OCI-LY7 (cell line): ENCODE results near the gene CD28. TPM values are rescaled to one million over a fixed set of nuclear protein-coding genes. Genes with fewer than 3 reads are reported as not detected.

Experiments used
- BruUV-seq: library from RNA; stranded (reverse); fragments of 400-500 nt; replicated peaks from 2 replicates; lab custom pipeline; 2021; lab: Mats Ljungman, UMichigan
- CTCF ChIA-PET: fragments of 300-600 bp; sonication (Branson Sonifier 250); formaldehyde crosslinking; loops from one replicate; lab custom pipeline; 2022; ENCODE audit warnings: antibody characterized with exemption; ENCODE audit not compliant: unreplicated experiment; lab: Charles Lee
- POLR2A ChIA-PET: fragments of 300-600 bp; sonication (Branson Sonifier 250); formaldehyde crosslinking; loops from one replicate; lab custom pipeline; 2022; ENCODE audit warnings: antibody characterized with exemption; lab: Charles Lee
- DNase-seq: peaks from one replicate; pipeline ENCODE4 v3.0.0-alpha.2; 2015; ENCODE audit warnings: low spot score
- H2AFZ ChIP-seq: fragments of 200-600 bp; sonication (generic), shearing (Covaris generic); 2 replicates; pipeline ENCODE4 v1.6.1; 2014; ENCODE audit warnings: mild to moderate bottlenecking, antibody characterized with exemption, low read length, moderate library complexity
- H3K27ac ChIP-seq: fragments of 200-600 bp; sonication (generic); 2 replicates; pipeline ENCODE4 v1.5.1; 2014; ENCODE audit warnings: mixed run types, low read depth, mild to moderate bottlenecking, moderate library complexity, low read length, inconsistent platforms; ENCODE audit not compliant: poor library complexity, severe bottlenecking
- H3K36me3 ChIP-seq: fragments of 200-600 bp; sonication (generic); 2 replicates; pipeline ENCODE4 v1.6.1; 2014; ENCODE audit warnings: mild to moderate bottlenecking, antibody characterized with exemption, low read length, moderate library complexity, mixed read lengths; ENCODE audit not compliant: insufficient read depth
- H3K4me1 ChIP-seq: fragments of 200-600 bp; sonication (generic); 2 replicates; pipeline ENCODE4 v1.5.1; 2014; ENCODE audit warnings: mild to moderate bottlenecking, low read length; ENCODE audit not compliant: insufficient read depth, poor library complexity, severe bottlenecking
- H3K4me2 ChIP-seq: fragments of 200-600 bp; sonication (generic); 2 replicates; pipeline ENCODE4 v1.6.1; 2014; ENCODE audit warnings: mild to moderate bottlenecking, low read length
- H3K4me3 ChIP-seq: fragments of 200-600 bp; sonication (generic); 2 replicates; pipeline ENCODE4 v1.5.1; 2014; ENCODE audit warnings: mild to moderate bottlenecking, low read depth, low read length; ENCODE audit not compliant: poor library complexity, severe bottlenecking
- H3K79me2 ChIP-seq: fragments of 200-600 bp; sonication (generic); 2 replicates; pipeline ENCODE4 v1.6.1; 2016; ENCODE audit warnings: low read depth, mild to moderate bottlenecking, low read length, moderate library complexity, mixed read lengths; ENCODE audit not compliant: insufficient read depth
- H3K9me2 ChIP-seq: fragments of 200-600 bp; sonication (generic); 2 replicates; pipeline ENCODE4 v1.6.1; 2016; ENCODE audit warnings: mild to moderate bottlenecking, low read length, mixed read lengths; ENCODE audit not compliant: insufficient read depth
- H3K9me3 ChIP-seq: fragments of 200-600 bp; sonication (generic); 2 replicates; pipeline ENCODE4 v1.6.1; 2014; ENCODE audit warnings: mild to moderate bottlenecking, mixed run types, low read length, mixed read lengths
- H4K20me1 ChIP-seq: fragments of 200-600 bp; sonication (generic); 2 replicates; pipeline ENCODE4 v1.6.1; 2014; ENCODE audit warnings: mild to moderate bottlenecking, antibody characterized with exemption, low read length, moderate library complexity, mixed read lengths; ENCODE audit not compliant: insufficient read depth
- CTCF ChIP-seq: fragments of 200-600 bp; sonication (generic); conservative IDR thresholded peaks from 2 replicates; pipeline ENCODE4 v1.5.1; 2014; ENCODE audit warnings: mild to moderate bottlenecking, antibody characterized with exemption, low read length, moderate library complexity, mixed read lengths
- EZH2phosphoT487 ChIP-seq: fragments of 200-600 bp; sonication (generic); IDR thresholded peaks from 2 replicates; pipeline ENCODE4 v1.6.1; 2018; ENCODE audit warnings: low read depth, borderline replicate concordance, mild to moderate bottlenecking, mixed run types, antibody characterized with exemption, low read length, moderate library complexity, mixed read lengths
- intact Hi-C: fragments of 100-400 bp; cut with micrococcal nuclease; formaldehyde crosslinking; loops from one replicate; pipeline ENCODE4 v1.10.0; 2022; ENCODE audit not compliant: unreplicated experiment
- total RNA-seq, 2 experiments: library from RNA; depleted of rRNA in 1 of 2; stranded (reverse); fragments of >200 nt in 1 of 2; shearing (Covaris generic) in 1 of 2; gene quantifications; 2 replicates each; pipeline ENCODE4 v1.2.3, GENCODE V29; 2014 to 2022

The CD28 gene
- total RNA-seq, 2 experiments from 2014 or later = 0.92 to 44.6 TPM

- Histone ChIP-seq H3K4me3 (no peak overlapping the region), H3K4me1 (peaks cover 83% of the 10 kb centered on the region), H3K9me2 (no peaks in the 10 kb centered on the region), H4K20me1 (no peaks in the 10 kb centered on the region), H3K4me2 (no peak overlapping the region), H3K36me3 (no peaks in the 10 kb centered on the region), H3K27ac (peak overlapping the region; percentile 56), H3K79me2 (no peaks in the 10 kb centered on the region), H3K9me3 (no peaks in the 10 kb centered on the region), H2AFZ (peak overlapping the region; percentile 57; the same call in 1 of the 2 replicates)
- no peak for TF ChIP-seq CTCF
- TF ChIP-seq EZH2phosphoT487 = no peak
- DNase-seq = no peak
- CTCF ChIA-PET = no interaction called here
- BruUV-seq = no TSS peak
- intact Hi-C loops = no loop called here
- POLR2A ChIA-PET = interaction anchor here (1.0 to 1.2 kb wide), 2 partner anchors 27 to 39 kb away, joined by 3 read pairs; no protein-coding TSS in a partner anchor
Observed at GRCh38 chr2:203662951-203663350, 43.5 kb upstream of the CD28 start.

GRCh38 chr2:203664029-203664755, 42.2 kb upstream of the CD28 start:
- H3K27ac ChIP-seq = peak overlapping the region; percentile 56
- intact Hi-C loops = no loop called here
- H3K9me3 ChIP-seq = no peaks in the 10 kb centered on the region
- peak overlapping the region; percentile 43 for H3K4me2 ChIP-seq
- TF ChIP-seq CTCF (no peak), EZH2phosphoT487 (no peak)
- H4K20me1 ChIP-seq = no peaks in the 10 kb centered on the region
- H3K36me3 ChIP-seq = no peaks in the 10 kb centered on the region
- DNase-seq = peak; percentile 35
- no peaks in the 10 kb centered on the region for H3K9me2 ChIP-seq
- H3K4me3 ChIP-seq = peak overlapping the region; percentile 10
- ChIA-PET CTCF (no interaction called here), POLR2A (interaction anchor here (0.6 to 1.6 kb wide), 12 partner anchors 9 to 1020 kb away, joined by 3 to 5 read pairs (median 4); partner anchors contain the start of gene CD28)
- no TSS peak for BruUV-seq
- peak overlapping the region; percentile 93 for H2AFZ ChIP-seq
- no peaks in the 10 kb centered on the region for H3K79me2 ChIP-seq
- H3K4me1 ChIP-seq = peaks cover 76% of the 10 kb centered on the region

GRCh38 chr2:203667838-203668237, 38.6 kb upstream of the CD28 start:
- peak overlapping the region; percentile 38; the same call in 1 of the 2 replicates for H2AFZ ChIP-seq
- H3K4me2 ChIP-seq = no peak overlapping the region
- DNase-seq = no peak
- ChIA-PET POLR2A (interaction anchor here (3.8 kb wide), 1 partner anchor 12 kb away, joined by 15 read pairs; no protein-coding TSS in a partner anchor), CTCF (no interaction called here)
- H3K4me1 ChIP-seq = peaks cover 49% of the 10 kb centered on the region
- peaks cover 4% of the 10 kb centered on the region; the same call in 1 of the 2 replicates for H3K9me3 ChIP-seq
- H4K20me1 ChIP-seq = no peaks in the 10 kb centered on the region
- TF ChIP-seq EZH2phosphoT487 = no peak
- TF ChIP-seq CTCF = no peak
- no peaks in the 10 kb centered on the region for H3K79me2 ChIP-seq
- H3K36me3 ChIP-seq = no peaks in the 10 kb centered on the region; the same call in 1 of the 2 replicates
- H3K27ac ChIP-seq = no peak overlapping the region
- H3K4me3 ChIP-seq = no peak overlapping the region
- H3K9me2 ChIP-seq = no peaks in the 10 kb centered on the region
- intact Hi-C loops = no loop called here
- BruUV-seq = no TSS peak
